ENCODE results near the gene SRGAP1.

DNA sequence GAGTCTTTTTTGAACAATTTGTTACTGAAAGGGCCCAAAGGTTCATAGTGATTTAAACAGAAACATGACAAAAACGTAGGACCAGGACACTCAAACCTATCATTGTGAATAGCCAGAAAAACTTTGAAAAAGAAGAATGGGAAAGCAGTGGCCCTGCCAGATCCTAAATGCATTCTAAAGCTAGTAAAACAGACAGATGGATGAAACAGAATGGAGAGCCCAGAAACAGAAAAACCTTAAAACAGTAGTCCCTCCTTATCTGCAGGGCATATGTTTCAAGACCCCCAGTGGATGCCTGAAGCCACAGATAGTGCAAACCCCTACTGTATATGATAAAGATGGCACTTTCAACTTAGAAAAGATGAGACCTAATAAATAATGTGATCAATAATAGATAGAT lies 283.9 kb downstream of the SRGAP1 start:
- TF ChIP-seq TAF1 (IDR thresholded peaks at IDR 0.05; ENCODE audit: low read depth) (no peak), EZH2 (IDR thresholded peaks at IDR 0.05; ENCODE audit: borderline replicate concordance, insufficient read depth, low read length, poor library complexity, severe bottlenecking) (no peak), MXI1 (conservative IDR thresholded peaks at IDR 0.05; ENCODE audit: poor library complexity, severe bottlenecking) (no peak), EP300 (conservative IDR thresholded peaks at IDR 0.05; ENCODE audit: poor library complexity, severe bottlenecking) (no peak), SMC3 (conservative IDR thresholded peaks at IDR 0.05; ENCODE audit: poor library complexity) (no peak)
- TF ChIP-seq, protein P1, sequence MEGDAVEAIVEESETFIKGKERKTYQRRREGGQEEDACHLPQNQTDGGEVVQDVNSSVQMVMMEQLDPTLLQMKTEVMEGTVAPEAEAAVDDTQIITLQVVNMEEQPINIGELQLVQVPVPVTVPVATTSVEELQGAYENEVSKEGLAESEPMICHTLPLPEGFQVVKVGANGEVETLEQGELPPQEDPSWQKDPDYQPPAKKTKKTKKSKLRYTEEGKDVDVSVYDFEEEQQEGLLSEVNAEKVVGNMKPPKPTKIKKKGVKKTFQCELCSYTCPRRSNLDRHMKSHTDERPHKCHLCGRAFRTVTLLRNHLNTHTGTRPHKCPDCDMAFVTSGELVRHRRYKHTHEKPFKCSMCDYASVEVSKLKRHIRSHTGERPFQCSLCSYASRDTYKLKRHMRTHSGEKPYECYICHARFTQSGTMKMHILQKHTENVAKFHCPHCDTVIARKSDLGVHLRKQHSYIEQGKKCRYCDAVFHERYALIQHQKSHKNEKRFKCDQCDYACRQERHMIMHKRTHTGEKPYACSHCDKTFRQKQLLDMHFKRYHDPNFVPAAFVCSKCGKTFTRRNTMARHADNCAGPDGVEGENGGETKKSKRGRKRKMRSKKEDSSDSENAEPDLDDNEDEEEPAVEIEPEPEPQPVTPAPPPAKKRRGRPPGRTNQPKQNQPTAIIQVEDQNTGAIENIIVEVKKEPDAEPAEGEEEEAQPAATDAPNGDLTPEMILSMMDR (IDR thresholded peaks at IDR 0.05; ENCODE audit: poor library complexity, severe bottlenecking): no peak

Data from neural cell (in vitro differentiated cells).